ENCODE data around the gene AGAP1.

GRCh38 chr2:235824331-235824730, 330.5 kb downstream of the AGAP1 start:
- no peak for TF ChIP-seq CTCF (IDR thresholded peaks at IDR 0.05)
- no peak for TF ChIP-seq POLR2A (IDR thresholded peaks at IDR 0.05)
- no peak for TF ChIP-seq POLR2AphosphoS5 (IDR thresholded peaks at IDR 0.05; ENCODE audit: insufficient read depth in 1 of 2, low read depth in 1 of 2)

Measured in vagina (tissue), 2 donors.